ENCODE measurements around the gene GRM4.

GRM4 gene

GRCh38 chr6:34106421-34106820, 39.5 kb downstream of the GRM4 start:
- no peak for DNase-seq

GRCh38 chr6:34104628-34105027, 41.3 kb downstream of the GRM4 start:
- no peak for DNase-seq

GRCh38 chr6:34104186-34104585, 41.7 kb downstream of the GRM4 start:
- DNase-seq = no peak

GRCh38 chr6:34103321-34103720, 42.6 kb downstream of the GRM4 start:
- DNase-seq = no peak

GRCh38 chr6:34102696-34103095, 43.2 kb downstream of the GRM4 start:
- no peak for DNase-seq

GRCh38 chr6:34102099-34102656, 43.7 kb downstream of the GRM4 start:
- no peak for DNase-seq

GRCh38 chr6:34100788-34101187, 45.1 kb downstream of the GRM4 start:
- no peak for DNase-seq

GRCh38 chr6:34099878-34100277, 46.0 kb downstream of the GRM4 start:
- DNase-seq = no peak

GRCh38 chr6:34098045-34098936, 47.6 kb downstream of the GRM4 start:
- DNase-seq = no peak

- no peak for DNase-seq
These were observed 49.1 kb downstream of the GRM4 start for GRCh38 chr6:34096814-34097213.

GRCh38 chr6:34096193-34096592, 49.7 kb downstream of the GRM4 start:
- DNase-seq = no peak

GRCh38 chr6:34095741-34096140, 50.1 kb downstream of the GRM4 start:
- DNase-seq = peak in 1 of 6 experiments; percentile 8

GRCh38 chr6:34095136-34095505, 50.8 kb downstream of the GRM4 start:
- no peak for DNase-seq

- no peak for DNase-seq
These were observed 51.3 kb downstream of the GRM4 start for GRCh38 chr6:34094474-34095135.

- DNase-seq = no peak
These were observed 51.9 kb downstream of the GRM4 start for GRCh38 chr6:34093854-34094430.

GRCh38 chr6:34093206-34093605, 52.7 kb downstream of the GRM4 start:
- DNase-seq = no peak

- no peak for DNase-seq
These were observed 53.3 kb downstream of the GRM4 start for GRCh38 chr6:34092631-34093030.

- DNase-seq = no peak
These were observed 55.0 kb downstream of the GRM4 start for GRCh38 chr6:34090935-34091334.

GRCh38 chr6:34090529-34090928, 55.4 kb downstream of the GRM4 start:
- DNase-seq = no peak

- no peak for DNase-seq
These were observed 59.3 kb downstream of the GRM4 start for GRCh38 chr6:34086558-34086957.

- no peak for DNase-seq
These were observed 60.3 kb downstream of the GRM4 start for GRCh38 chr6:34085453-34086170.

- no peak for DNase-seq
These were observed 61.1 kb downstream of the GRM4 start for GRCh38 chr6:34084591-34085290.

Data from stimulated activated naive CD4-positive, alpha-beta T cell (primary cell).